Stimulated activated CD4-positive, alpha-beta T cell treated with anti-CD3 and anti-CD28 coated beads, Interleukin-1b, Interleukin-23, amount 100 ng/mL, for 24 hours (primary cell): ENCODE measurements around the gene ZFHX3.

Source experiments
- DNase-seq, 4 experiments: peaks; one replicate each; pipeline ENCODE4 v3.0.0-alpha.2; 2020; ENCODE audit warnings: low read depth in 4 of 4, low spot score in 1 of 4

ZFHX3 gene

GRCh38 chr16:72909196-72909595 is 138.7 kb downstream of the ZFHX3 start:
- no peak for DNase-seq

GRCh38 chr16:72908362-72909167 is 139.4 kb downstream of the ZFHX3 start:
- no peak for DNase-seq

- DNase-seq: no peak
Observed at GRCh38 chr16:72905581-72905980, 142.3 kb downstream of the ZFHX3 start.

GRCh38 chr16:72903176-72903575 is 144.8 kb downstream of the ZFHX3 start:
- DNase-seq: no peak

GRCh38 chr16:72902206-72902605 is 145.7 kb downstream of the ZFHX3 start:
- DNase-seq: no peak

GRCh38 chr16:72901000-72901627 is 146.8 kb downstream of the ZFHX3 start:
- DNase-seq: no peak

- DNase-seq: no peak
Observed at GRCh38 chr16:72898216-72898825, 149.6 kb downstream of the ZFHX3 start.

- no peak for DNase-seq
Observed at GRCh38 chr16:72897707-72898106, 150.2 kb downstream of the ZFHX3 start.

GRCh38 chr16:72896485-72897118 is 151.3 kb downstream of the ZFHX3 start:
- DNase-seq: no peak

GRCh38 chr16:72895951-72896350 is 152.0 kb downstream of the ZFHX3 start:
- no peak for DNase-seq

GRCh38 chr16:72894293-72895151 is 153.4 kb downstream of the ZFHX3 start:
- no peak for DNase-seq

- no peak for DNase-seq
Observed at GRCh38 chr16:72891291-72892227, 156.4 kb downstream of the ZFHX3 start.

- no peak for DNase-seq
Observed at GRCh38 chr16:72890587-72890986, 157.3 kb downstream of the ZFHX3 start.

GRCh38 chr16:72889616-72890582 is 158.0 kb downstream of the ZFHX3 start:
- no peak for DNase-seq

GRCh38 chr16:72887537-72887936 is 160.4 kb downstream of the ZFHX3 start:
- DNase-seq: no peak

- no peak for DNase-seq
Observed at GRCh38 chr16:72886346-72886974, 161.5 kb downstream of the ZFHX3 start.

- DNase-seq: no peak
Observed at GRCh38 chr16:72884573-72884972, 163.4 kb downstream of the ZFHX3 start.

- DNase-seq: no peak
Observed at GRCh38 chr16:72884037-72884436, 163.9 kb downstream of the ZFHX3 start.
